HG03571 (cell line): ENCODE results near the gene SLC12A6.
A peak's percentile ranks its signal among the peaks of the same experiment; 100 is the strongest.
"Not testable (repeated sequence)": the region's sequence is repeated elsewhere in the genome, so short reads cannot be mapped to it uniquely, and the experiment has no call there.

Experiments used
- ATAC-seq: cut with Tn5 transposase; IDR thresholded peaks from one replicate; pipeline ENCODE4 v1.9.1; 2021; ENCODE audit not compliant: unreplicated experiment

The SLC12A6 gene

DNA sequence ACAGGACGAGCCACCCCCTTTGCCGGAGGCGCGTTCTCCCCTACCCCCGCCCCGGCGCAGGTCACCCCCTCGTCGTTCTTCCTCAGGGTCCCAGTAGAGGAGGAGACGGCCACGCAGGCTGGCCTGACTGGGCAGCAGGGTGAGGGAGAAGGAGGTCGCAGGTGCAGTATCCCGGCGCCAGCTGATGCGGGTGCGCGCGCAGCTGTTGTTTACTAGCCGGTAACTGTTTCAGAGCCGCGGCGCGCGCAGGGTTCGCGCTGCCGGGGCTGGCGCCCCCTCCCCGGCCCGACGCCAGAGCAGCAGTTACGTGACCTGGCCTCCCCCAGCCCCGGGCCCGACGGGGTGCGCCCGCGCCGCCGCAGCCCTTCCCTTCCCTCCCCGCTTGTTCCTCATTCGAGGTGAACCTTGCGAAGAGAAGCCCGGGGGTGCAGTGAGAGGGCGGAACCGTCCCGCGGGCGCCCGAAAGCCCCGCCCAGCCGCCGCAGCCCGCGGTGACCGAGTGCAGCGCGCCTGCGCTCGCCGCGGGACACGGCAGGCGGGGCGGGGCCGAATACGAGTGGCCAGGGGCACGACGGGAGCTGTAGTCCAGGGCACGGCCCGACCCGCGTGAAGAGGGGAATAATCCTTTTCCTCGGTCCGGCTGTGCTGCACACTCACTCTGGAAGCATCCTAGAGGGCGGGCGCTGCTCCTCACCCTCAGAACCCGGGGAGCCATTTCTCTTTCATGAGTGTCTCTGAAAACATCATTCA, at the start of gene SLC12A6:
TSS of gene SLC12A6 (minus strand) at position 225 of the 750 bp plus-strand sequence. CDS start 1,101 bp downstream, outside the sequence.
- ATAC-seq = peak; percentile 59

DNA sequence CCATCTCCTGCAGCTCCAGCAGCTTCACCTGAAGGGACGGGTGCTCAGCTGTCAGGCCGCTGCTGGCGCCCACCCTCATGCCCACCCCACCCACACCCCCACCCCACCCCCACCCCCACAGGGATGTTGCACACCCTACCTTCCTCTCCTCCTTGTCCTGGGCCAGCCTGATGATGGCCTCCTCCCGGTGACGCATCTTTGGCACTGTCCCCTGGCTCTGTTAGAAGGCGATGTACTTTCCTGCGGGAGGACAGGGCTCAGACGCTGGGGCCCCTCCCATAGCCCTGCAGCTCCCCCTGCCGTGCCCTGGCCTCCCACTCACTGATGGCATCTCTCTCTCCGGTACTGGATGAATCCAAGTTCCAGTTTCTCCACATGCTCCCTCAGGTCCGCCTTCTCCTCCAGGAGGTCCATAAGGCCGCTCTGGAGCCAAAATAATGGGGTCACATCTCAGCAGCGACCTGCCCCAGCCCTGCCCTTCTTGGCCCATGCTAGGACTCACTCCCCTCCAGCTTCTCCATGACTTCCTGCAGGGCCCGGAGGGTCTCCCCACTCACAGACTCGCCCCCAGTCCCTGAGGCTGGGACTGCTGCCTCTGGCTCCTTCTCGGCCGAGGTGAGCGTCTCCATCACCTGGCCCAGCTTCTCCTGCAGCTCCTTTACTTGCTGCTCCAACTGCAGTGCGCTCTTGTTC, 44.4 kb upstream of the SLC12A6 start:
- ATAC-seq = not testable (repeated sequence)

DNA sequence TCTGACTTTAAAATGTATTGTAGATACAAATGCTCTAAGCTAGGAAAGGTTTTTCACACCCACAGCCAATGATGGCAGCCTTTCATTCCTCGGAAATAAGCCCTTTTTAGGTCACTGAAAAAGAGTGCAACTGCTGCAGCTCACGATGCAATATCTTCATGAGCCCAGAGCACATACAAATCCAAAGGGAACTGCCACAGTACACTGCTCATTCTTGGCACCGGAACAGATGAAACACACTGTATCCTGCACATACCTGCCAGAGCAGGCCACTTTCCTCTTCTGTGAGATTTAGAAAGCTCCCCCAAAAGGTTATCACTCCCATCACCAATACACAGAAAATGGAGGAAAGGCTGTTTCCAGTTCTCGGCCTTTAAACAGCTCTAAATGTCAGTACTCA, 42.9 kb upstream of the SLC12A6 start:
- not testable (repeated sequence) for ATAC-seq

DNA sequence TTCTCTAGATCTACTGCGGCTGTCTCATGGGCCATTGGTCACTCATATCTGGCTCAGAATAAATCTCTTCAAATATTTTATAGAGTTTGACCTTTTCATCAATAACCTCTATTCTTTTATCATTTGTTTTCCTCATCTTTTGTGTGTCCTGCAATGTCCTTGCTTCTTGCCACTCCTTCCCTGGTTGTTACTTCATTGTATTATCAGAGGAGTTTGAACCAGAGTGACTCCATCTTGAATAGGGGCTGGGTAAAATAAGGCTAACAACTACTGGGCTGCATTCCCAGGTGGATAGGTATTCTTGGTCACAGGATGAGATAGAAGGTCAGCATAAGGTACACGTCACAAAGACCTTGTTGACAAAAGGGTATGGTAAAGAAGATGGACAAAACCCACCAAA, 39.3 kb upstream of the SLC12A6 start:
- no peak for ATAC-seq

DNA sequence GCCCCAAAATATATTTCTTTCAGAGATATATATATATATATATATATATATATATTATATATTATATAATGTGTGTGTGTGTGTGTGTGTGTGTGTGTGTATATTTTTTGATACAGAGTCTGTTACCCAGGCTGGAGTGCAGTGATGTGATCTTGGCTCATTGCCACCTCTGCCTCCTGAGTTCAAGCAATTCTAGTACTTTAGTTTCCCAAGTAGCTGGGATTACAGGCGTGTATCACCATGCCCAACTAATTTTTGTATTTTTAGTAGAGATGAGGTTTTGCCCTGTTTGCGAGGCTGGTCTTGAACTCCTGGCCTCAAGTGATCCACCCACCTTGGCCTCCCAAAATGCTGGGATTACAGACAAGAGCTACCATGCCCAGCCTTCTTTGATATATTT, 38.0 kb upstream of the SLC12A6 start:
- not testable (repeated sequence) for ATAC-seq

DNA sequence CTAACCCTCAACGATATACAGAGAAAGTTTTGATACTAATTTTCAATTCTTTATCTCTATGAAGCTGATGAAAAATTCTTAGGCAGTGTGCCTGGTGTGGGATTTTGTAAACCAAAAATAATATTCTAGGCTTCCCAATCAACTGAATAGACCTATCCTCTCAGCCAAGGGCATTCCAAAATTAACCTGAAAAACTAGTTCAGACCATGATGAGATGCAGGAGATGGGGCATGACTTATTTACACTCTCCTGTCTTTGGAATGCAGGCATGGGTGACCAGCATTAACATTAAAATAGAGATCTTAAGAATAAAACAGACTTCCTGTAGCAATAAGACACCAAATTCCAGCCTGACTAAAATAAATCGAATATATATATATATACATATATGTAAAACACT, 37.2 kb upstream of the SLC12A6 start:
- ATAC-seq = no peak

DNA sequence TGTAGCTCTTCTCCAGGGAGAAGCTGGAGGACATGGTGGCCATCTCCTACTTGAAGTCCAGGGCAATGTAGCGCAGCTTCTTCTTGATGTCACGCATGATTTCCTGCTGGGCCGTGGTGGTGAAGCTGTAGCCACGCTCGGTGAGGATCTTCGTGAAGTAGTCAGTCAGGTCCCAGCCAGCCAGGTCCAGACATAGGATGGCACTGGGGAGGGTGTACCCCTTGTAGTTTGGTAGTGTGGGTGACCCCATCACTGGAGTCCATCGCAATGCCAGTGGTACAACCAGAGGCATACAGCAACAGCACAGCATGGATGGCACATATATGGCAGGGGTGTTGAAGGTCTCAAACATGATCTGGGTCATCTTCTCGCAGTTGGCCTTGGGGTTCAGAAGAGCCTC, 36.4 kb upstream of the SLC12A6 start:
- ATAC-seq = no peak

DNA sequence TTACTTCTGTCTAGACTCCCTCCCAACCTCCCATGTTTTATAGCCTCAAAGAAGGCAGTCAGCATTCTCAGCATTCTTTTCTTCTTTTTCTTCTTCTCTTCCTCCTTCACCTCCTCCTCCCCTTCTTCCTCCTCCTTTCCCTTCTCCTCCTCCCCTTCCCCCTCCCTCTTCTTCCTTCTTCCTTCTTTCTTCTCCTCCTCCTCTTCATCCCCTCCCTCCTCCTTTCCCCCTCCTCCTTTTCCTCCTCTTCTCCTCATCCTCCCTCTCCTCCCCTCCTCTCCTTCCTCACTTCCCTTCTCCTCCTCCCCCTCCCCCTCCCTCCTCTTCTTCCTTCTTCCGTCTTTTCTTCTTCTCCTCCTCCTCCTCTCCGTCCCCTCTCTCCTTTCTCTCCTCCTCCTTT, 33.1 kb upstream of the SLC12A6 start:
- ATAC-seq = no peak

DNA sequence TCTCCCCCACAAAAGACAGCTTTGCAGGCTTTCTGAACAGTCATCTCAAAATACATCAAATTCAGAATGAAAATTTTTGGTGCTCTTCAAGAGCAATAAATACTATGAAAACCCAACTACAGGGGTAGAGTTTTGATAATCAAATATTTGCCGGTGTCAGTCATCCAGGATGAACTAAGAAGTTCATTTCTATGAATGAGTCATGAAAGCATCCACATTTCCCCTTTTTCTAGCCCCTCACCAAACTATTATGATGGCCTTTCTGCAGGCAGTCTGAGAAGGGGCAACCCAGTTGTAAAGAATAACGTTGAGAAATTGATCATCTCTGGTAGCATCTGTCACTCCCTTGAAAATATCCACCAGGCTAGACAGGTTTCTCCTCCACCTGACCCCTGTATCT, 32.5 kb upstream of the SLC12A6 start:
- no peak for ATAC-seq

DNA sequence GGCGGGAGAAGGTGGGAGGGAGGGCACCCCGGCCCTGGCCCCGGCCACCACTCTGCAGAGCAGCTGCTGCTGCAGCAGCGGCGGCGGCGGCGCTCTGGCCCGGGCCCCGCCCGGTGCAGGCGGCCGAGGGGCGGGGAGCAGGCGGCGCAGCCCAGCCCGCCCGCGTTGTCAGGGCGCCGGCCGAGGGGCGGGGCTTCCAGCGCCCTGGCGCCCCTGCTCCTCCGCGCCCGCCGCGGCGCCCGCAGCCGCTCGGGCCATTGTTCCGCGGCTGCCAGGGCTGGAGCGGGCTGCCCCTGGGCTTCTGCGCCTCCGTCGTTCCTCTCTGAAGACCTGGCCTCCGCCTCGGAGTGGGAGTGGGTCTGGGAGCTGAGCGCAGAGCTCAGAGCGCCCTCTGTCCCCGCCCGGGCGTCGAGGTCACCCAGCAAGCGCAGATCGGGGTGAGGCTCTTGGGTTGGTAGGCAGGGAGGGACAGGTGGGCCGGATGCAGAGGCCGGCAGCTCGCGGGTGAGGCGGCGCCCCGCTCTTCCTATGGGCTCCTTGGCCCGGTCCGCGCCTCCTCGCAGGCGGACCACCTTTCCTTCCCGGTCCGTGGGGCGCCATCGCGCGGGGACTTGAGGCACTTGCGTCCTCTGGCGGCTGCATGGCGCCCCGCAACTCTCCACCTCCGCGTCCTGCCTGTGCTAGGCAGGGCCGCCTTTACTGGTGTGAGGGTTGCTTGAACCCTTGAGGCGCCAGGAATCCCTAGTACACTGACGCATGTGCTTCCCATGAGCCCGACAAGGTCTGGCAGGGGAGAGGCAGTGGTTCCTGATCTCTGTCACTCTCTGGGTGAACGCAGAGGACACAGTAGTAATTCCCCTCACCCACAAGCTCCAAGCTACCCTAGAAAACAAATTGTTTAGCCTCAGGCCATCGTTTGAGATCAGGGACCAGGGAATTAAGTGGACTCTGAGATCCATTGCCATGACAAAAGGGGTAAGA, 29.8 kb upstream of the SLC12A6 start, which contains the start of gene LPCAT4:
TSS of gene LPCAT4 (minus strand) at position 96 of the 981 bp plus-strand sequence. CDS start 96 bp downstream, outside the sequence.
- ATAC-seq = peak; percentile 76

DNA sequence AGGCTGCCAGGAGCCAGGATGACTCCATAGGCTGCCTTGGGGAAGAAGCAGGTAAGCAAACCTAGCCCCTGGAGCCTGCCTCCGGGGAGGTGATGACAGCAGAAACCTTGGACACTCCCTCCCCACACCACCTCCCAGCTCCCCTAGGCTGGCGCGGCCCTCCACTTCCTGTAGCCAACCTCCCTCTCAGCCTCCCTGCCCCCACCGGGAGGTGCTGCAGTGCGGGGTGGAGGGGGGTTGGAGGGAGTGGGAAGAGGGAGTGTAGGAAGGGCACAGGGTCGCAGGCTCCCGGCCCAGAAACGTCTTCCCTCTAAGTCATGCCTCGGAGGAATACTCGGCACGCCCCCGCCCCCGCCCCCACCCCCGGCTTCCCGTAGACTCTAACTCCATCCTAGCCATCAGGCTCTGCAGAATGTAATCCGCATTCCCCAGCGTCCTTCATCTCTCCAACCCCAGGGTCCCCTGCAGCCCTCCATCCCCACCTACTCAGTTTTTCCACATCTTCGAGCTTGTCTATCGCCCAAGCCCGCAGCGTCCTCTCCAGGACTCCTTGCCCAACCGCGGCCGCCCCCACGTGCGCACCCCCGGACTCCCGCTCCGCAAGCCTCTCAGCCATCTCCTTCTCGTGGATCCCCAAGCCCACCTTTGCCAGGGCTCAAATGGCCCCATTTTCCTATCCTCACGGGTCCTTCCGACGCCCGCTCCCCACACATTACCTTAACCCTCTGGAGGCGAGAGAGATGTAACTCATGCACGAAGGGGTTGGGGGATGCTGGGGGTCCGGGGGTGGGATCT, 28.9 kb upstream of the SLC12A6 start:
- ATAC-seq = no peak

DNA sequence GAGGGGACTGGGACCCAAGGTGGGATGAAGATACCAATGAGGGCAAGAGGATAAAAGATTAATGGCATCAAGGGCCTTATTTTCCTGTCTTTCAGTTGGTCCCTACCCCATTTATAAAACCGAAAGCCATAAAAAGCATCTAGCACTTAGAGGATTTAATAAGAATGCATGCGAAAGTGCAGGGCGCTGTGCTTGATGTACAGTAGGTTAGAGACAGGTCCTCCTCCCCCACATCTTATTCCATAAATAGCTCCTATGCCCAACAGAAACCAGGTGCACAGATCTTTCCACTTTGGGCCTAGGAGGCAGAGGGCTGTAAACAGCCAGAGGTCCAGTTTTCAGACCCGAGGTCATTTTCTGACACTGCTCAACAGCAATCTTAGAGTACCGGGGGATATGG, 28.3 kb upstream of the SLC12A6 start:
- no peak for ATAC-seq

DNA sequence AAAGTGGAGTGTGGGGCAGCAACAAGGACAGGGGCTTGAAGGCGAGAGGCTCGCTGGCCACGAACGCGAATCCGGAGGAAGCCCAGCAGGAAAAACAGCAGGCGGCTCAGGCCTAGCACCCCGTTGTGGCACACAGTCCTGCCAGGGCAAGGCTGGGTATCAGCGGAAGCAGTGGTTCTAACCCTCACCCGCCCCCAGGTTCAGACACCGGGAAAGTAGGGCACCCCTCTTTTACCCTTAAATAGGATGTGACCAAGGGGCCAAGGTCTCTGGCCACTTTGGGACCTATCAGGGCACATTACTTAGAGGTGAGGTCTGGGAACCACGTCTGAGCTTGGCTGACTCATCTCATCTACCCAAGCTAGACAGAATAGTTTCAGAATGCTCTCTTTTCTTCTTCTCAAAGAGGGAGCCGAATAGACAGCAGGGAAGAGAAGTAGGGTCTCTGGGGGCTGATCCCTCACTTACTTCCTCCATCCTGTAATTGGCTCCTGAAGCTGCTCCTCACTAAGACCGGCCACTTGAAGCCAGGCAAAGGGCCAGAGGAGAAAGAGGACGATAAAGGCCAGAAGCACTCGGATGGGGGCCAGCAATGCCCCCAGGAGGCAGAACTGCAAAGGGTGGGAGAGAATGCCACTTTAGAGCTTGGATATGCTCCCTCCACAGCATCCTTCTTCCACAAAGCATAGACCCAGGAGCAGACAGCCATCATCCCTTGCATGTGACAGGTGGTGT, 27.7 kb upstream of the SLC12A6 start:
- ATAC-seq = no peak

DNA sequence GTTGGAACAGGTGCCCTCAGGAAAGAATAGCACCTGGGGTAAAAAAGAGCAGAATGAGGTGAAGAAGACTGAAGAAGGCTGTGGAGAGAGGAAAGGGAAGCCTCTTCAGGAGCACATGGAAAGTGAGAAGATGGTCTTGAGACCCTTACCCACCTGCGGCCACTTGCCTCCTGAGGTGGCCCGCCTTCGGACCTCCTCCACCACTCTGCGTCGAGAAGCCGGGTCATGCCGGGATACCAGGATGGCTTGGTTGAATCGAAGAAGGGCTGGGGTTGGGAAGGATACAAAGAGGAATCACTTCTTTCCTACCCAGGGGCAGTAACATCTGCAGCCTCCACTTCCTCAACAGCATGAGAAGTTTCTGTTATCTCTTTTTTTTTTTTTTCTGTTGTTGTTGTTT, 26.5 kb upstream of the SLC12A6 start:
- no peak for ATAC-seq

DNA sequence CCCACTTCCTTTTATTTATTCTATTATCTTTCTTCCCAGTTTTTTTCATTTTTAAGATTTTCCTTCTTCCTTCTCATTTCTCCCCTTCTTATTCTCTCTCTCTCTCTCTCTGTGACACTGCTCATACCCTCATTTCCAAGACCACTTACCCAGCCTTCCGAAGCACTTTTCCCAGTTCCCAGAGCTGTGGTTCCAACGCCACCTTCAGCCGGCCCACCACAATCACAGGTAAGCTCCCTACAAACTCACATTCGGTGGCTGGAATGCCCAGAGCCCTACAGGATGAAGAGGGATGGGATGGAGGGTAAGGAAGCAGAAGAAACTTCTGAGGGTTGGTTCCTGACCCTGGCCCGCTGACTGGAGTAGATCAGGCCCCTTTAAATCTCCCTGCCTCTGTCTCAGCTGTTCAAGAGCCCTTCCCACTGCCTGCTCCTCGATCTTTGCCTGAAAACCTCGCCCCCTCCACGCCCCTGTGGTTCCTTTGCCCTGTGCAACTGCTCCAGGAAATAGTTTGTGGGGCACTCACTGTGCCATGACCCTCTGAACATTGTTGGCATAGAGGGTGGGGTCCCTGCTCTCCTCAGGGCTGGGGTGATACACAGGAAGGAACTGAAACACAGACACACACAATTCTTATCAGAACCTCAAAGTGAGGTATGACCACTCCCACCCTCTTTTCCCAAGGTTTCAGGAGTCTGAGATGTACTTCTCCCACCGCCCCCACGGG, 24.6 kb upstream of the SLC12A6 start:
- no peak for ATAC-seq

DNA sequence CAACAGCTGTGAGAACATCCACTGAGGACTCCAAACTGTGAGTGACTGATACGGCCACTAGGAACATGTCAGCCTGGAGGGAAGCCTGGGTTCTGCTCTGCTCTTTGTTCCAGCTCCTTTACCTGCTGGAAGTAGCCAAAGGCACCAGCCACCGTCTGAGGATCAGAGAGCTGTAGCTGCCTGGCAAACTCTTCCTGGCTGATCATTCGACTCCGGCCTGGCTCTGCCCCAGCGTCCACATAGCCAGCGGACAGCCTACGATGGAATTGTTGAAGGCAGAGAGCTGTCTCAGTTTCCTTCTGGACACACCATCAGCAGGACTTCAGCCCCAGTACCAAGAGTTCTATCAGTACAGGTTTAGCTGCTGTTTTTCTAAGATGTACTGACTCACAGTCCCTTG, 23.7 kb upstream of the SLC12A6 start:
- ATAC-seq = no peak

DNA sequence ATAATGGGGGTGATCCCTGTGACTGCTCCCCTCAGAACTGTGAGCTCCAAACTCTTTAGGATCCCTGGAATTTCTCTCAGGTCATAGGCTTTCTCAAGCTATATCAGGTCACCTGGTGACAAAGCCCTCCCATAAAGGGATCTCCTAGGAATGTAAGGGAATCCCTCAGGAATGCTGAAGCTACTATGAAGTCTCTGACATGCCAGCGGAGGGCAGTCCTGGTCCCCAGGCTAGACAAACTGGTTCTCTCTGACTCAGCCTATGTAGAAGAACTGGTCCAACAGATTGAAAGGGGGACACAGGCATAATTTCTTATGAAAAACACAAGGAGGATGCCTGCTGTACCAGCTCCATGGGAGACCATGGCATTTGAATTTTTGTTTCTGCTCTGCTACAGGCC, 22.7 kb upstream of the SLC12A6 start:
- ATAC-seq = no peak

DNA sequence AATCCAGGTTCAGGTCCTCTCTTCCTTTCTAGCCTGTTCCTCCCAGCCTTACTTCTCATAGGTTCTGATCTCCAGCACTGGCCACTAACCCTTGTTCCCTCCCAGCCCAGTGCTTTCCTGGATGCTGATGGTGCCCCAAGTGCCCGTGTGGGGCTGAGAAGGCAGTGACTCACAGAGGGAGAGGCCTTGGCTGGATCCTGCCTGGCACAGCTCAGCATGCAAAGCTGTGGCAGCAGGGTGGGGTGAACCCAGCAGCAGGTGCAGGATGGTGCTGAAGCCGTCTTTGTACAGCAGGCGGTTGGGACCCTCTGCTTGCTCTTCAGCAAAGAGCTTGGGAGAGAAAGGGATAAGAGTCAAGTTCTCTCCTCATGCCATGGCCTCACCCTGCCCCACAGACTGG, 21.8 kb upstream of the SLC12A6 start:
- ATAC-seq = no peak

DNA sequence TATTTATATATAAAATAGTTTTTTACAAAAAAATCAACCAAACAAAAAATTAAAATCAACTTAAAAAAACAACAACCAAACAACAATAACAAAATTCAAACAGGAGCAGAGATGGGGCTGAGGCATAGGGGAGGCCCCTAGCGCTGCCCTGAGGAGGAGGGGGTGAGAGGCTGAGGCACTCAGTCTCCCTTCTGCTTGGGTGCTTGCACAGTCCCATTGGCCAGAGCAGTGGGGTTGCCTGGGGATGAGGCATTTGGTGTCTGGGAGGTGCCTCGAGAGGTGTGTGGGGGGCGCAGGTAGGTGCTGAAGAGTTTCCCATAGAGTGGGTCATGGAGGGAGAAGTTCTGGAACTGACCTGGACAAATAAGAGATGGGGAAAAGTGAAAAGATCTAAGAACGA, 21.4 kb upstream of the SLC12A6 start:
- ATAC-seq = no peak
